GM04504 (cell line): ENCODE results near the gene TOX3.

Source experiments
- DNase-seq: peaks from one replicate; pipeline ENCODE4 v3.0.0-alpha.2; 2012; ENCODE audit warnings: low read depth

Gene TOX3

DNA sequence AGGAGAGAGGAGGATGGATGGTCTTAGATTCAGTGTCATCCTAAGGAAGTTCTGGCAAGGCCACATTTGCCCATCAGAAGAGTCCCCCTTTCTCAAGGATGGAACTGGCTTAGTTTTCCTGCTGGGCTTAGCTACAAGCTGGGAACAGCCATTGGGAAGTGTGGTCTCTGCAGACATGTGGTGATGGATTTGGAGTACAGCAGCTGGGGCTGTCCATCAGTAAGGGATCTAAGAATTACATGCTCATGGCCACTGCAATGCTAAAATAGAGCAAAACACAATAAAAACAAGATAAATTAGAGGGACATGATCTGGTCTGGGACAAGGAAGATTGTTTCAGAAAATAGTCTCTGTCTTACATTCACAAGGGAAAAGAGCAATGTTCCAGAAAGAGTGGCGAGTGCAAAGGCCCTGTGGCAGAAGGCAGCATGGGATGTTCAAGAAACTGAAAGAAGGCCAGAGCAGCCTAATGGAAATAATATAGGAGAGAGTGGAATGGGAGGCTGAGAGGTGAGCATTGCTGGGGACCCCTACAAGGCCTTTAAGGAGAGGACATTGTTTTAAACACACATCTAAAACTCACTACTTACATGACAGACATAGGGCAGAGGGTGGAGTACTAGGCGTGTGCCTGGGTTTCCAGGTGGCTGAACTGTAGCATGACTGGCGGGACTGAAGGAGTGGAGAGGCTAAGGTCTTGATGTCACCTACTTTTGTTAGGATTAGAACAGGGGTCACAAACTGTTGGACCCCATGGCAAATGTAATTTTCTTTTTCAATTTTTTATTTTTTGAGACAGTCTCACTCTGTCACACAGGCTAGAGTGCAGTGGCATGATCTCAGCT is 17.0 kb upstream of the TOX3 start:
- DNase-seq, result no peak

DNA sequence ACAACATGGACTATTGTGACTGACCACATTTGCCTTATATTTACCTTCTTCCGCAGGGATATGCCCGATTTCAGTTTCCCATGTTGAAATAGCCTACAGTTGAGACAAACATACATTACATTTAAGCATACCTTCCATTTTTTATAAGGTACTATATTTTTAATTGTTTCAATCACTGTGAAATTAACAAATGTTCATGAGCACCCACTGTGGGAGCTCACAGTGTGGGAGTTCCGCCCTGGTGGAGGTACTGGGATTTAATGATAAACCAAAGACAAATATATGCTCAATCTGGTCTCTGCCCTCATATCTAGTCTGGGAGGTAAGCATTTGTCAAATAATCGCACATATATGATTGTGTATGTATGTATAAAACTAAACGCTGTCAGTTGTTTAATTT is 15.8 kb upstream of the TOX3 start:
- DNase-seq, result no peak

DNA sequence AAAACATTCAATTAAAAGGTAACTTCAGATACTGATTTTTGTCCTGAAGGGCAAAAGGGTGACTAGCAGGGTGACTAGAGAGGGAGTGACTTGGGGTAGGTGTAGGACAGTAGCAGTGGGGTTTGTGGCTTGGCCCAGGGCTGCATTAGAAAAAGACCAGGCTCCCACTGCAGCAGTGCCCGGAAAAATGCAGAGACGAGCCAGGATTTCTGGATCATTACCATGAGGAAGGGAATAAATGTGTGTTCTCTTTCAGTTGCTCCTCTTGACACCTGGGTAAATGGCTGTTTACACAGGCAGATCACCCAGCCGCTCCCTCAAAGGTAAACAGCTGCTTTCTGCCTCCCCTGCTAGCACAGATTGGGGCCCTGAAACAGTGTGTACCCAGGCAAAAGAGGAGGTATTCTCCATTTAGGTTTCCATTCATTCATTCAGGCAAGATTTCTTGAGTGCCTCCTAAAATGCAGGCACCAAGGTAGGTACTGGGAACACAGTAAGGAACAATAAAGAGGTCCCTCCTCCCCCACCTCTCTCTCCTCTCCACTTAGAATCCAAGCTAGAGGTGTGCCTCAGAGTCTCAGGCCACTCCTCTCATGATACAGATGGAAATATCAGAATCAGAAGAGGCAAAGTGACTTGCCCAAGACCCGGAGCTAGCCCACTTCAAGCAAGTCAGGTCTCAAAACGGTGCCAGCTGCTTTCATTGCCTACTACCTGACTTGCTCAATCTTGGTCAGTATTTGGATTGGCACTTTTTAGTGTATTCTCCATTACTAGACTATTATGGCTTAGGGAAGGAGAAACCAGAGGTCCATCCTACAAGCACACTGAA is 15.2 kb upstream of the TOX3 start:
- DNase-seq, result no peak

DNA sequence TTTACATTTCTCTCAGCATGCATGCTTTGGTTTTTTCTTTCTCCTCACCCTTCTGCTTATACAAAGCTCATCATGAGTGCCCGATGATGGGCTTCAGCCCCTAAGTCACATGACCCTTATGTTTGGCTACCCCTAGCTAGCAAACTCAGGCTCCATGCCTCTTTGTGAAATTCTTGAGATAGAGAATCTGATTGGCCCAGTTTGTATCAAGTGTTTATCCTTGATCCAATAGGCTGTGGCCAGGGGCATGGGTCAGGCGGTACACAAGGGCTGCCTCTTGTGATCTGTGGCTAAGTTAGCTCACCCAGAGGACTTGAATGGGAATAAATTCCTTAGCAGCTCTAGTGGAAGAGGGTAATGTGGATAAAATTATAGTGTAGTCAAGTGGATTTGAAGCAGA is 11.5 kb upstream of the TOX3 start:
- DNase-seq, result no peak

DNA sequence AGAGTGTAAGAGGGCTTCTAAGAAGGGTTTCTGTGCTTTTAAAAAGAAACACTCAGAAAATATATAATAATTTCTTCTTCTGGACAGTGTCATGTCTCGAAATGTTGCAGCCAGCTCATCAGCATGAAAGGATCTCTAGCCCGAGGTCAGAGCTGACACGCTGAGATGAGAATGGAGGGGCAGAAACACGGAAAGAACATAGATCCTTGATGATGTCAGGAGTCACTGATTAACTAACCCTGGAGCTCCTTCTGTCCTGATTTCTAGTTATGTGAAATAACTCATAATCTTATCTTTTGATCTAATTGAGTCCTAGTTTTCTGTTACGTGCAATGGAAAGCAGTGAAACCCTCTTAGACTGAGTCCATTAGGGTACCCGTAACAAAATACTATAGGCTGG is 10.3 kb upstream of the TOX3 start:
- no peak for DNase-seq

DNA sequence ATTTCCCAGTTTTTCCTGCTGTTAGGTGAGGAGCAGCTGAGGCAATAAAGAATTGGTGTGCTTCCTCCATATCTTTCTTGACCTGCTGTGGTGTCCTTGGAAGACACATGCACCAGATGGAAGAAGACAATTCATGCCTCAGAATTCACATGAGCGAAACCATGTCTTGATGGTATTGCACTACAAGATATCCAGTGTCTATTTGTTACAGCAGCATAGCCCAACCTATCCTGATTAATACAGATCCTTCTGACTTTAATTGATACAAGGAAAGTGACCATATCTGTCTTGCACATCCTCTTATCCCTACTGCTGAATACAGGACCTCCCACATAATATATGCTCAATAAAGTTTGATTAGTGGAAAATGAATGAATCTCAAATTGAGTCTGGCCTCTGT is 9.1 kb upstream of the TOX3 start:
- no peak for DNase-seq

DNA sequence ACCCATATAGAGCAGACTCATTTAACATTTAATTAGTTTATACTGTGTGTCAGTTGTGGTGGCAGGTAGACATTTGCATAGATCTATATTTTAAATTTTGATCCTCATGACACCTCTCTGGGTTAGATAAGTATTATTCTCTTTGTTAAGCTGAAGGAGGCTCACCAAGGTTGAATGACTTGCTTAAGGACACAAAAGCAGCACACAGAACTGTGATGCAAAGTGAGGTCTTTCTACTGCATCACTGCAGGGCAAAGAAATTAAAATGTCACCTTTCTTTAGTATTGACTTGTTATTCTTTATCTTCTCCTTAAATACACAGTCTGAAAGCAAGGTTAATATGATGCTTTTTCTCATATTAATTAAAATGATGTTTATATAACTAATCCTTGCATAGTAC is 8.6 kb upstream of the TOX3 start:
- DNase-seq, result no peak

DNA sequence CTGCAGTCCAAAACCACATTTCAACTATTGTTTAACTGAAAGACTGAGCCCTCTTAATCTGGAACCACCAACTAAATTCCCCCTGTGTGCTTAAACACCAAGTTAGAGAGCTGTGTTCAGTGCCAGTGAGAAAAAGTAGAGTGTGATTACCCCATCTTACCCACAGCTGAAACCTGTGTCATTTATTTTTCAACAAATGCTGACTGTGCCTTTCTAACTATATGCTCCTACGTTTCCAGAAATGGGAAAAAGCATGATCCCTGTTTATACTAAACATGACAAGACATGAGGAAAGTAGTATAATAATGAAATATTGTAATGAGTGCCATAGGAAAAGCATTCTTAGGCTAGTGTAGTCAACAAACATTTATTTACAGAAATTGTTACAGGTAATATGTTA is 7.4 kb upstream of the TOX3 start:
- DNase-seq, result no peak

DNA sequence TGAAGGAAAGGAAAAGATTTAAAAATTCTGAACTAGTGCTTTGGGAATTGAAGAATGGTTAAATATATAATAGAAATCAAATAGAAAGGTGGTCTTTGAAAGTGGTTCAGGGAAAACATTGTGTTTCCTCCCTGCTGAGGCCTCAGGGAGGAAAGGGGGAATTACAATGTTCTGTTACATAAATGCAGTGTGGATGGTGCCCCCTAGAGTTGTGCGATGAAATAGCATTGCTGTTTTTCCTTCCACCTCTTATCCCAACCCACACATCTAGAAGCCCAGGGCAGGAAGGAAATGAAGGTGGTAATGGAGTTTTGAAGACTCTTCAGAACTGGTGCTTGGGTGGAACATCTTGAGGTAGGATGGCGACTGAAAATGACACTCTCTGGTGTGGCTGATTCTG is 6.4 kb upstream of the TOX3 start:
- DNase-seq, result no peak

DNA sequence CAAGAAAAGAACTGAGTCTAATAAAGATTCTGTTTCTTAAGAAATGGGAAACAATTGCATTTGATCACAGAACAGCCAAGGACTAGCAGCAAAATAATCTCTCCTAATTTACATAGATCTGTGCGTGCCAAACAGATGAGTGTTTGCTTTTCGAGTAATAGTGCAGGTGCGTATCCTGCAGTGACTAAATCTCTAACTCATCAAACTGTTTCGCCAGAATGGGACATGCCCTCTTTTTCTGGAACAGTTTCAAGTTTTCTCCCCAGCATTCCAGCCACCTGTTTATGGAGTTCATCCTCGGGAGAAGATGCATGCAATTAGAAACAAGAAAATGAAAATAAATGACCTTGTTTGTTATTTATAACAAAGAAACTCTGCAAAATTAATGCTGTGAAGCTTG is 5.7 kb upstream of the TOX3 start:
- DNase-seq, result no peak

DNA sequence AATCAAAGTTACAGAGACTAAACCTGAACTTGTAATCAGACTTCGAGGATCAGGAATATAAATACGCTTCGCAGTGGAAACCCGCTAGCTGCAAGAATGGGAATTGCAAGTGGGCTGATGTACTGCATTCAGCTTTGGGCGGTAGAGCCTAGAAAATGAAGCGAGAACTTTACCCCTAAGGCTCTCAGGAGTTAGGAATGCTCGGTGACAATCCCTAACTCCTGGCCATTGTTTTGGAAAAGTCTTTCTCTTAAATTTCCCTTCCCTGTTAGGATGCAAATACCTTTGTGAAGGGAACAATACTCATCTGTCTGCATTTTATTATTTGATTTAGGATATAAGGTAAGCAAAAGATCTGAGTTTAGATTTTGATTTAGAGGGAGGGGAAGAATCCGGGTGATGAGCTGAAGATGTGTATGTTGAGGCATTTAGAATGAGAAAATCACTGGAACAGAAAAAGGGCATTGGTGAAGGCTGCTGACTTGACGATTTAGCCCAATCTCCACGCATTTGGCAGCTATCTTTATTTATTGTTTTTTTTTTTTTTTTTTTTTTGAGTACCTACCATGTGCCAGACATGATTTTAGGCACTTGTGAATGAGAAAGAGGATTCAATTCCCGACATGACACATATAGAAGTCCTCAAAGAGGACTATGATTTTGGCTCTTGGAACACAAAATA is 2.2 kb upstream of the TOX3 start:
- DNase-seq, result no peak

DNA sequence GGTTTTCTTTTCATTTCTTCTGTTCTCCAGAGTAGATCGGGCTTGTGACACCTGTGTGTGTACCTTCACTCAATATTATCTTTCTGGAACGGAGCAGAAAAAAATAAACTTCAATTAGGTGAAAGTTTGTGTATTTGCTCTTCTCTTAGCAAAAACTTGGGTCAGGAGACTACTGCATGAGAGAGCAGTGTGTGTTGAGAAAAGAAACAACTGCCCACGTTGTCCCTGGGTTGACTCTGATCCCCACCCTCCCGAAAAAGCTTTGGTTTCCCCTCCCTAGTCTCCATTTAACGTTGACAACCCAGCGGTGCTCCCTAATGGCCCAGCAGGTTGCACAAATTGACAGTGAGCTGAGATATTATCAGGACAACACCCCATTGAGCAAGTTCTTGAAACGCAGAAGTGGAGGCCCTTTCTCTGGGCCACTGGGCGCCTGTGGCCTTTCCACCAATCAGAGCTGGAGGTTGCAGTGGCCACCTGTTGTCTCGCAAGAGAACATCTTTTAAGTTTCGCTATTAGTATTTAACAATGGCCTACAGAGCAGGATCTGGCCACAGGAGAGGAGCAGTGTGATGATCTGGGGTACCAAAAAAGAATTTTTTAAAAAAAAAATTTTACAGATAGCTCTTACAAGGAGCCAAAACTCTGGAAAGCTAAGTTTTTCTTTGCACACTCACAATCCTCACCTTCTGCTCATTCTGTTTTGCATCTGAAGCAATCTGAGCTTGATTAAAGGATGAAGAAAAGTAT is 1.5 kb upstream of the TOX3 start:
- no peak for DNase-seq

DNA sequence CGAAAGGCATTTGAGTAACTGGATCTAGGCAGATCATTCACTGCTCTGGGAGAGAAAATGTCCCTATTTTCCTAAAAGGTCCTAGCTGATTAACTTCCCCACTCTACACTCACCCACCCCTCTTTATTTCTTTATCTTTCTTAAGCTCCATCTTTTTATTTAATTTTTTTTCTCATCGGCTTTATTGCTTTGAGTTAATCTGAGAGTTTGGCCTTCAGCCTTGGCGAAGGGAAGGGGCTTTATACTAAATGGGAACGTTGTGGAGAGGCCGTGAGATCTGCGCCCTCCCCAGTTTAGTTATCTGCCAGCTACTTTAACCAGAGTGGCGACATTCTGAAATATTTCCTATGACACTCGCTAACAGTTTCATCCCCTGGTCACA is 882 bp upstream of the TOX3 start:
- no peak for DNase-seq

DNA sequence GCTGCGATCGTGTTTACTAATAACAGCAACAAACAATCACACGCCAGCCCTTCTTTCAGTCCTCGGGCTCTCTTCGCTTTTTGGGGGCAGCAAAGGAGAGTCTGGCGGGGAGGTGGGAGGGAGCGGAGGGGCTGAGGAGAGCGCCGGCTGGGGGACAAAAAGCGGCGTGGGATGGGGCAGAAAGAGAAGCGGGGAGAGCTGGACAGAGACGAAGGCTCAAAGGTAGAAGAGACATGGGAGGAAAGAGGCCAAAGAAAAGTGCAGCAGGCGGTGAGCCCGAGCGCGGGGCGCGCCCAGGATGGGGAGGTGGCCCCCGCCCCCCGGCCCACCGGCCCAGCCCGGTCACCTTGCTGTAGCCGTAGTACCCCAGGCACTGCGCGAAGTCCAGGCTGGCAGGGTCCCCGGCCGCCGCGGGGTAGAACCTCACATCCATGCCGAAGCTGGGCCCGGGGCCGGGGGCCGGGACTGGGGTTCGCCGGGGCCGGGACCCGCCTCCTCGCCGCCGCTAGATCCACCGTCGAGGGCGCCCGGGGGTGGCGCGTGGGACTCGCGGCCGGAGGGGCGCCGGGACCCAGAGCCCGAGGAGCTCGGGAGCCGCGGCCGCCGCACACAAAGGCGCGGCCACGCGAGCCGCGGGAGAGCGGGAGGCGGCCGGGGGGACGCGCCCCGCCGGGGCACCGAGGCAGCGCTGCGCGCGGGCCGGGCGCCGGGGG is 496 bp downstream of the TOX3 start:
- DNase-seq, result no peak

DNA sequence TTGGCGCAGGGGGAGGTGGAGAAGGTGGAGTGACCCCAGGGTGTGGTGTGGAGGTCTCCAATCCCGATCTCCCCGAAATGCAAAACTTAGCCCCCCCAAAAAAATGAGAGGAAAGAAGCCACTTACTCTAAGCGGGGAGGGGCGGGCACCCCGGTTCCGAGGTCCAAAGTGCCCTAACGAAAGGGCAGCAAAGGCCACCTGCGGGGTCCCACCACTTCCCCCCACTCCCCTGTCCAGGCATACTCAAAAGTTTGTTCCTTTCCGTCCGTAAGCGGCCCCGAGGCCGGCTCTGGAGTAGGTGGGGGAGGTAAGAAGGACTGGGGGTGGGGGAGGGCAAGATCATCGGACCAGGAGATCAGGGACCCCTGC is 1.1 kb downstream of the TOX3 start:
- no peak for DNase-seq

DNA sequence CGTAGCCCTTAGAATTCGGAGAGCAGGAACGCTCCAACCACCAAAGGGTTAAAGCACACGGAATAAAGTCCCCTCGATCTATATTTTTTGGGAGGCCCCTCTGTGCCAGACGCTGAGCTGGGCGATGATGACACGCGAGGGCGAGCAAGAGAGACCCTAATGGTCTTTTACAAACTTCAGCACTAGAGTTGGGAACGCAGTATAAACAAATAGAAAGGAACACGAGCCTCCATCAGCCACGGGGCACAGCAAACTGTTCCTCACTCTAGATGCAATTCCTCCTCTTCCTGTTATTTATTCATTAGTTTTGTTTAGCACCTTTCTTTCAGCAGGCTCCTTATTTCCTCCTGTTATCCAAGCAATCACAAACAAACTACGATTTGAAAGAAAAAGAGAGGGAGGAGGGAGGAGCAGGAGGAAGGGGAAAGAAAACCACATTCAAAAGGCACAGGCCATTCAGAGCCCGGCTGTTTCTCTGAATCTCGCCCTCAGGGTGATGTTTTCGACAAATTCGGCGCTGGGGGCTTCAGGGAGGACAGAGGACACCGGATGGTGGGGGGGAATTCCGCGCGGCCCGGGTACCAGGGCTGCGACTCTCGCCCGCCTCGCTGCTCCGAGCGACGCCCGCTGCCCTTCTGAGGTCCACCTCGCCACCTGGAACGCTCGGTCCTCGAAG is 1.6 kb downstream of the TOX3 start:
- DNase-seq, result no peak

DNA sequence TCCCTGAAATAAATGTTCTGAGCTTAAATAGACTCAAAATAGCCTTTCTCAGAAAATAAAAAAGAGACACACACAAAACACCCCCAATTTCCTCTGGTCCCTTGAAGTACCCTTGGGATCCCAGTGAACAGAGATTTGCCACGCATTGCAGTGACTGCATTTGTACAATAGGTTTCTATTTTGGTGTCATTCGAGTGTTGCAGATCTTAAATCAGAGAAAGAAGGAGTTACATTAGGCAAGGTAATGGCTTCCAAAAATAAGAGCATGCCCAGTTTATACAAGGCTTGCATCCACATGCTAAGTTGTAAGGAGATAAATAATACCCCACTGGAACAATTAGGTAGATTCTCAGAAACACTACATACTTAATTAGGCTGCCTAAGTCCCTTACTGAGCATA is 2.2 kb downstream of the TOX3 start:
- DNase-seq, result no peak

DNA sequence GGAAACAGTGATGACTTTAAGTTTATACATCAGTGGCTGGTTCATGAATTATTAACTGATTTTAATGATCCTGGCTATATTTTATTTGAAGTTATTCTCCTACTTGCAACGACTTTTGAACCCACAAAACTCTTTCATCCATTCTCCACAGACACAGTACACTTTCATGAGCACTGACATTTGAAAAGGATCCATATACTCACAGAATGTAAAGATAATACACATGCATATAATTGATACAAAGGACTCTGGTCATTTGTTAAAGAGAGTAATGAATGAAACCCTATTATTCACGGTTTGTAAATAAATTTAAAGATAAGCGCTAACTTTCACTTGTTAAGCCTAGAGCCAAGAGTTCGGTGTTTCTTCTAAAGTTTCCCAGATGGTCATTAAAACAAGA is 3.3 kb downstream of the TOX3 start:
- DNase-seq, result no peak

DNA sequence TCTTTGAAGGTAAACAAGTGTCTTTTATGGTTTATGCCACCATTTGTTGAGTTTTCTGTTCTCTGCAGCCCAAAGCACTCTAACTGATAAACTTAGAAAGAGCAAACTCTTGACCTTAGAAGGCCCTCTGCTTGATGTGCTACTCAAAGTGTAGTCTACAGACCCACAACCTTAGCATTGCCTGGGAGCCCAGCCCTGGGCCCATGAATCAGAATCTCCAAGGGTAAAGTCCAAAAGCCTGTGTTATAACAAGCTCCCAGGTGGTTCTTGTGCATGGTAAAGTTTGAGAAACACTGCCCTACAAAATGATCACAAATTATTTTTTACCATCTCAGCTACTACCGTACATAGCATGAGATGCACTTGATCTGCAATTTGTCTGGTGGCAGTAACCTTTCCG is 6.0 kb downstream of the TOX3 start:
- DNase-seq, result no peak

DNA sequence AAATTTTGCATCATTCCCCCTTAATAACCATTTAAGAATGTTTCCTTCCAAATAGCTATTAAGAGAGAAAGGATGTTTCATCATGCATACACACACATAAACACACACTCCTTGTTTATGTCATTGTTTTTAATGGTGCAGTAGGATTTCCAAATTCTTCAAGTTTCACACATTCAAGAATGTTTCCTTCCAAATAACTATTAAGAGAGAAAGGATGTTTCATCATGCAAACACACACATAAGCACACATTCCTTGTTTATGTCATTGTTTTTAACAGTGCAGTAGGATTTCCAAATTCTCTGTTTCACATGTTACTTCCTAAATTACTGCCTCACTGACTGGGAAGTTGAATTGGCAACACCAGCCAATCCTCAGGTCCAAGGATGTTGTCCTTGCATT is 7.8 kb downstream of the TOX3 start:
- DNase-seq, result no peak

DNA sequence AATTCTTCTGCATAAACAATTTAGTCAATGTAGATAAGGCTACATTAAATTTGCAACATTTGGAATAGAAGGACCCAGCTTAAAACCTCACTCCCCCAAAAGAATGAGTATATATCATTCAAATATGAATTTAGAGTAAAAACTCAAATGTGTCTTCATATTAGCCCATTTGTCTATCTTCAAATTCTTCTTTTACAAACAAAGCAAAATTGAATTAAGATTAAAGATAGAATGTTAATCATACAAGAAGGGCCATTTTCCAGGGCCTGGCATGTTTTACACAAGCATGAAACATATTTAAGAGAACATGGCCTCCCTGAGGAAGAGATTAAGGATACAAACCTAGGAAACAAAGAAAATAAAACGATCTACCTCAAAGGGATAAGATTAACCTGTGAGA is 8.4 kb downstream of the TOX3 start:
- no peak for DNase-seq
